ENCODE measurements around the gene RASGRF1.

- TF ChIP-seq POLR2A (IDR thresholded peaks at IDR 0.05) (no peak), CTCF (IDR thresholded peaks at IDR 0.05) (no peak)
Observed at GRCh38 chr15:78921940-78922339, 168.6 kb downstream of the RASGRF1 start.
